GM12878 (cell line): ENCODE results near the gene SIRT3. TPM values are rescaled to one million over a fixed set of nuclear protein-coding genes. Genes with fewer than 3 reads are reported as not detected.

Experiments used
- ATAC-seq: fragments of 200-7000 bp; cut with Tn5 transposase; 3 replicates; pipeline ENCODE4 v1.9.1; 2020; ENCODE audit warnings: mild to moderate bottlenecking, moderate library complexity
- BruUV-seq: library from RNA; stranded (reverse); fragments of 400-500 nt; replicated peaks from 2 replicates; lab custom pipeline; 2021; lab: Mats Ljungman, UMichigan
- CTCF ChIA-PET: fragments of 300-600 bp; sonication (Branson Sonifier 250); formaldehyde crosslinking; extraction: SDS; loops from one replicate; lab custom pipeline; 2021; ENCODE audit warnings: inconsistent platforms; lab: Yijun Ruan, JAX
- POLR2A ChIA-PET: fragments of 350-600 bp; formaldehyde crosslinking; extraction: SDS; loops from one replicate; lab custom pipeline; 2021; ENCODE audit warnings: inconsistent platforms; lab: Charles Lee
- RAD21 ChIA-PET: fragments of 300-600 bp; sonication (Branson Sonifier 250); formaldehyde crosslinking; loops from one replicate; lab custom pipeline; 2023; ENCODE audit warnings: antibody characterized with exemption; ENCODE audit not compliant: unreplicated experiment; lab: Charles Lee
- SMC1A ChIA-PET: fragments of 300-600 bp; sonication (Branson Sonifier 250); formaldehyde crosslinking; loops from one replicate; lab custom pipeline; 2023; ENCODE audit not compliant: unreplicated experiment, uncharacterized antibody; lab: Charles Lee
- DNase-seq: peaks from one replicate; pipeline ENCODE4 v3.0.0-alpha.2; 2011; ENCODE audit warnings: low read depth, low spot score
- FAIRE-seq: peaks from 3 replicates; lab custom pipeline; 2011; peaks lifted over from hg19 to GRCh38; lab: Jason Lieb, UNC
- H2AFZ ChIP-seq: 2 replicates; pipeline ENCODE4 v1.6.0; 2011; ENCODE audit warnings: low read depth, low read length, control low read depth; ENCODE audit not compliant: control insufficient read depth
- H3K27ac ChIP-seq: 2 replicates; pipeline ENCODE4 v1.5.1; 2011; ENCODE audit warnings: control low read depth; ENCODE audit not compliant: control insufficient read depth, insufficient read depth
- H3K27me3 ChIP-seq, 2 experiments: replicated peaks in 1 of 2; 2 replicates each; pipeline versions ENCODE4 v1.6.0 to v1.6.1; 2011; ENCODE audit warnings: low read length in 1 of 2; ENCODE audit not compliant: control insufficient read depth in 2 of 2, insufficient read depth in 2 of 2
- H3K36me3 ChIP-seq, 2 experiments: 2 replicates each; pipeline ENCODE4 v1.5.1; 2011; ENCODE audit warnings: low read length in 1 of 2; ENCODE audit not compliant: control insufficient read depth in 2 of 2, insufficient read depth in 2 of 2
- H3K4me1 ChIP-seq: 2 replicates; pipeline ENCODE4 v1.6.1; 2011; ENCODE audit warnings: mild to moderate bottlenecking, low read length, moderate library complexity, mixed read lengths; ENCODE audit not compliant: control insufficient read depth, insufficient read depth
- H3K4me2 ChIP-seq: 2 replicates; pipeline ENCODE4 v1.6.0; 2011; ENCODE audit warnings: control low read depth; ENCODE audit not compliant: control insufficient read depth, insufficient read depth
- H3K4me3 ChIP-seq: fragments of 200-600 bp; sonication (generic); 2 replicates; pipeline ENCODE4 v1.5.1; 2016
- H3K79me2 ChIP-seq: 2 replicates; pipeline ENCODE4 v1.6.0; 2011; ENCODE audit warnings: low read length; ENCODE audit not compliant: control insufficient read depth, insufficient read depth
- H3K9ac ChIP-seq: 2 replicates; pipeline ENCODE4 v1.8.0; 2011; ENCODE audit warnings: low read length, control low read depth, mixed read lengths; ENCODE audit not compliant: control insufficient read depth, insufficient read depth
- H3K9me3 ChIP-seq: replicated peaks from 3 replicates; pipeline ENCODE4 v1.5.1; 2011; ENCODE audit warnings: mild to moderate bottlenecking, low read length; ENCODE audit not compliant: control insufficient read depth, insufficient read depth
- H4K20me1 ChIP-seq: 2 replicates; pipeline ENCODE4 v1.6.0; 2011; ENCODE audit not compliant: control insufficient read depth, insufficient read depth
- BCL11A ChIP-seq: IDR thresholded peaks from 2 replicates; pipeline ENCODE4 v1.6.1; 2011; ENCODE audit warnings: low read depth, low read length
- CHD1 ChIP-seq: IDR thresholded peaks from 2 replicates; pipeline ENCODE4 v1.6.1; 2012; ENCODE audit warnings: low read depth, low read length, improper control_type of control experiment
- CHD4 ChIP-seq: fragments of 200-600 bp; sonication (generic); IDR thresholded peaks from 2 replicates; pipeline ENCODE4 v1.6.1; 2016; ENCODE audit warnings: mild to moderate bottlenecking
- E4F1 ChIP-seq: fragments of 450-650 bp; IDR thresholded peaks from 2 replicates; pipeline ENCODE4 v1.6.1; 2018; ENCODE audit warnings: borderline replicate concordance, mild to moderate bottlenecking; ENCODE audit not compliant: partially characterized antibody
- FOXM1 ChIP-seq: IDR thresholded peaks from 2 replicates; pipeline ENCODE4 v1.6.1; 2012; ENCODE audit warnings: low read depth, mild to moderate bottlenecking, inconsistent platforms, low read length, moderate library complexity
- IRF4 ChIP-seq: IDR thresholded peaks from 2 replicates; pipeline ENCODE4 v1.6.1; 2011; ENCODE audit warnings: low read depth, low read length
- NBN ChIP-seq: fragments of 450-650 bp; IDR thresholded peaks from 2 replicates; pipeline ENCODE4 v1.6.1; 2016
- NR2C1 ChIP-seq: fragments of 450-650 bp; IDR thresholded peaks from 2 replicates; pipeline ENCODE4 v1.6.1; 2017; ENCODE audit warnings: antibody characterized with exemption, mild to moderate bottlenecking, moderate library complexity
- RAD51 ChIP-seq: fragments of 450-650 bp; IDR thresholded peaks from 2 replicates; pipeline ENCODE4 v1.6.1; 2016; ENCODE audit warnings: moderate library complexity, mild to moderate bottlenecking, inconsistent platforms
- RUNX3 ChIP-seq: IDR thresholded peaks from 2 replicates; pipeline ENCODE4 v1.6.1; 2012; ENCODE audit warnings: low read length, inconsistent platforms
- SIN3A ChIP-seq: IDR thresholded peaks from 2 replicates; pipeline ENCODE4 v1.6.1; 2012; ENCODE audit warnings: low read depth, low read length, improper control_type of control experiment
- SIX5 ChIP-seq: IDR thresholded peaks from 2 replicates; pipeline ENCODE4 v1.6.1; 2011; ENCODE audit warnings: mild to moderate bottlenecking, low read depth, low read length, moderate library complexity; ENCODE audit not compliant: severe bottlenecking
- TCF3 ChIP-seq: IDR thresholded peaks from 2 replicates; pipeline ENCODE4 v1.6.1; 2012; ENCODE audit warnings: low read depth, mild to moderate bottlenecking, low read length, borderline replicate concordance; ENCODE audit not compliant: insufficient read depth
- ZSCAN29 ChIP-seq: fragments of 450-650 bp; IDR thresholded peaks from 2 replicates; pipeline ENCODE4 v1.6.1; 2017; ENCODE audit warnings: mild to moderate bottlenecking, moderate library complexity
- WGBS: methylation state at CpG from one replicate; pipeline ENCODE4 v1.1.6; 2016; ENCODE audit warnings: low lambda C conversion rate; ENCODE audit not compliant: insufficient replicate concordance, insufficient coverage; ENCODE audit errors: missing lambda C conversion rate; 5-methylcytosine and 5-hydroxymethylcytosine counted together
- in situ Hi-C: fragments of 300-500 bp; cut with MboI; formaldehyde crosslinking; loops from 9 replicates; pipeline ENCODE4 v1.14.3; 2018; ENCODE audit warnings: mixed read lengths
- intact Hi-C: fragments of 100-400 bp; cut with micrococcal nuclease; formaldehyde crosslinking; loops from one replicate; pipeline ENCODE4 v1.14.2; 2022; ENCODE audit not compliant: unreplicated experiment
- polyA plus RNA-seq, 11 experiments: library from polyadenylated mRNA; depleted of rRNA in 4 of 11; unstranded in 6 of 11; stranded (reverse) in 5 of 11; fragments of >200 nt; fragmentation: Nextera tagmentation in 4 of 11; fragmentation: Illumina TruSeq in 1 of 11; extraction: Ambion mirVana in 4 of 11; extraction: Trizol in 1 of 11; gene quantifications; 1 replicate in 1 of 11; 2 replicates in 10 of 11; pipeline versions ENCODE4 v1.2.1 to v1.2.3, GENCODE V29; 2011 to 2016; ENCODE audit warnings: inconsistent platforms in 2 of 11, missing spikeins in 2 of 11, low read depth in 1 of 11
- total RNA-seq, 4 experiments: library from RNA; depleted of rRNA in 3 of 4; stranded (reverse); fragments of >200 nt in 3 of 4; fragmentation: Illumina TruSeq in 1 of 4; extraction: Trizol in 1 of 4; gene quantifications; 2 replicates each; pipeline versions ENCODE4 v1.2.1 to v1.2.3, GENCODE V29; 2013 to 2021
- TF ChIP-seq, protein P1 (sequence below): fragments of 450-650 bp; IDR thresholded peaks from 2 replicates; pipeline ENCODE4 v1.6.1; 2017; ENCODE audit warnings: mild to moderate bottlenecking
- TF ChIP-seq, protein P2 (sequence below): fragments of 450-650 bp; IDR thresholded peaks from 2 replicates; pipeline ENCODE4 v1.6.1; 2017; ENCODE audit warnings: mild to moderate bottlenecking, moderate library complexity

SIRT3 gene
- total and polyA plus RNA-seq, 10 of the 15 experiments (the other 5 are each of a cell fraction or from before 2014, with no cell fraction given): 0.90 to 23.2 (median 12.6) TPM

DNA sequence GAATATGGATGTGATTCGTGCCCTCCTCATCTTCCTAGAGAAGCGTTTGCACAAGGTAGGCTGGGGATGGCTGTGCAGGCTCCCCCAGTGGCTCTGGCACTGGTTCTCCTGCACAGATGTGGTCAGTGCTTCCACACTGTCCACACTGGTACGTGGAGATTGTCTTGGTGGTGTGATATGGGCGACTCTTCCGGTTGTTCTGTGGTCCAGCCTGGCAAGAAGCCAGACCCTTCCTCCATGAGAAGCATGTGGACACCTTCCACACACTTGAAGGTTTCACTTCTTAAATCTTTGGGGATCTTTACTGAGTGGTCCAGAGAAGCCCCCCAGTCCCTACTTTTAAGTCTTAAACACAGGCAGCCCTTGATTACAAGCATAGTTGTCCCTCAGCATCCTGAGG is 24.8 kb downstream of the SIRT3 start:
- ATAC-seq (no peak), DNase-seq (no peak), FAIRE-seq (no peak)
- Histone ChIP-seq H3K4me3 (no peak overlapping the region), H3K36me3 (peaks cover 24 to 39% of the 10 kb centered on the region in 2 experiments), H3K4me1 (peaks cover 16% of the 10 kb centered on the region), H3K9me3 (no peaks in the 10 kb centered on the region), H3K79me2 (peaks cover 40% of the 10 kb centered on the region), H3K27me3 (no peaks in the 10 kb centered on the region), H3K27ac (no peak overlapping the region), H3K4me2 (no peak overlapping the region), H3K9ac (no peak overlapping the region), H2AFZ (no peak overlapping the region), H4K20me1 (no peaks in the 10 kb centered on the region; the same call in 1 of the 2 replicates)
- ChIA-PET CTCF (no interaction called here), SMC1A (no interaction called here), POLR2A (no interaction called here), RAD21 (no interaction called here)
- WGBS: 84% methylated on average over 5 of the region's 5 CpGs
- intact Hi-C loops (no loop called here), in situ Hi-C loops (no loop called here)
- no TSS peak for BruUV-seq
- TF ChIP-seq FOXM1 (no peak), ZSCAN29 (no peak), TCF3 (no peak), CHD1 (no peak), SIX5 (no peak), CHD4 (no peak), NR2C1 (no peak), RAD51 (no peak), SIN3A (no peak), IRF4 (no peak), E4F1 (no peak), NBN (no peak), RUNX3 (no peak), BCL11A (no peak)
- TF ChIP-seq, protein P1, sequence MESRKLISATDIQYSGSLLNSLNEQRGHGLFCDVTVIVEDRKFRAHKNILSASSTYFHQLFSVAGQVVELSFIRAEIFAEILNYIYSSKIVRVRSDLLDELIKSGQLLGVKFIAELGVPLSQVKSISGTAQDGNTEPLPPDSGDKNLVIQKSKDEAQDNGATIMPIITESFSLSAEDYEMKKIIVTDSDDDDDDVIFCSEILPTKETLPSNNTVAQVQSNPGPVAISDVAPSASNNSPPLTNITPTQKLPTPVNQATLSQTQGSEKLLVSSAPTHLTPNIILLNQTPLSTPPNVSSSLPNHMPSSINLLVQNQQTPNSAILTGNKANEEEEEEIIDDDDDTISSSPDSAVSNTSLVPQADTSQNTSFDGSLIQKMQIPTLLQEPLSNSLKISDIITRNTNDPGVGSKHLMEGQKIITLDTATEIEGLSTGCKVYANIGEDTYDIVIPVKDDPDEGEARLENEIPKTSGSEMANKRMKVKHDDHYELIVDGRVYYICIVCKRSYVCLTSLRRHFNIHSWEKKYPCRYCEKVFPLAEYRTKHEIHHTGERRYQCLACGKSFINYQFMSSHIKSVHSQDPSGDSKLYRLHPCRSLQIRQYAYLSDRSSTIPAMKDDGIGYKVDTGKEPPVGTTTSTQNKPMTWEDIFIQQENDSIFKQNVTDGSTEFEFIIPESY: no peak
- TF ChIP-seq, protein P2, sequence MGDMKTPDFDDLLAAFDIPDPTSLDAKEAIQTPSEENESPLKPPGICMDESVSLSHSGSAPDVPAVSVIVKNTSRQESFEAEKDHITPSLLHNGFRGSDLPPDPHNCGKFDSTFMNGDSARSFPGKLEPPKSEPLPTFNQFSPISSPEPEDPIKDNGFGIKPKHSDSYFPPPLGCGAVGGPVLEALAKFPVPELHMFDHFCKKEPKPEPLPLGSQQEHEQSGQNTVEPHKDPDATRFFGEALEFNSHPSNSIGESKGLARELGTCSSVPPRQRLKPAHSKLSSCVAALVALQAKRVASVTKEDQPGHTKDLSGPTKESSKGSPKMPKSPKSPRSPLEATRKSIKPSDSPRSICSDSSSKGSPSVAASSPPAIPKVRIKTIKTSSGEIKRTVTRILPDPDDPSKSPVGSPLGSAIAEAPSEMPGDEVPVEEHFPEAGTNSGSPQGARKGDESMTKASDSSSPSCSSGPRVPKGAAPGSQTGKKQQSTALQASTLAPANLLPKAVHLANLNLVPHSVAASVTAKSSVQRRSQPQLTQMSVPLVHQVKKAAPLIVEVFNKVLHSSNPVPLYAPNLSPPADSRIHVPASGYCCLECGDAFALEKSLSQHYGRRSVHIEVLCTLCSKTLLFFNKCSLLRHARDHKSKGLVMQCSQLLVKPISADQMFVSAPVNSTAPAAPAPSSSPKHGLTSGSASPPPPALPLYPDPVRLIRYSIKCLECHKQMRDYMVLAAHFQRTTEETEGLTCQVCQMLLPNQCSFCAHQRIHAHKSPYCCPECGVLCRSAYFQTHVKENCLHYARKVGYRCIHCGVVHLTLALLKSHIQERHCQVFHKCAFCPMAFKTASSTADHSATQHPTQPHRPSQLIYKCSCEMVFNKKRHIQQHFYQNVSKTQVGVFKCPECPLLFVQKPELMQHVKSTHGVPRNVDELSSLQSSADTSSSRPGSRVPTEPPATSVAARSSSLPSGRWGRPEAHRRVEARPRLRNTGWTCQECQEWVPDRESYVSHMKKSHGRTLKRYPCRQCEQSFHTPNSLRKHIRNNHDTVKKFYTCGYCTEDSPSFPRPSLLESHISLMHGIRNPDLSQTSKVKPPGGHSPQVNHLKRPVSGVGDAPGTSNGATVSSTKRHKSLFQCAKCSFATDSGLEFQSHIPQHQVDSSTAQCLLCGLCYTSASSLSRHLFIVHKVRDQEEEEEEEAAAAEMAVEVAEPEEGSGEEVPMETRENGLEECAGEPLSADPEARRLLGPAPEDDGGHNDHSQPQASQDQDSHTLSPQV: no peak
